Caki2 (cell line): ENCODE measurements around the gene DOCK4. TPM values are rescaled to one million over a fixed set of nuclear protein-coding genes. Genes with fewer than 3 reads are reported as not detected.

Experiments
- DNase-seq: peaks from one replicate; pipeline ENCODE4 v3.0.0-alpha.2; 2015; ENCODE audit warnings: low read depth
- in situ Hi-C: cut with HindIII; loops from 2 replicates; pipeline ENCODE4 v1.10.0; 2016; ENCODE audit warnings: low sequenced_read_pairs, low pct_unique_long_range_greater_than_20kb, mixed read lengths
- total RNA-seq: library from RNA; depleted of rRNA; stranded (reverse); fragments of >200 nt; shearing (Covaris generic); gene quantifications from 2 replicates; pipeline ENCODE4 v1.2.3, GENCODE V29; 2014; ENCODE audit warnings: low replicate concordance

The DOCK4 gene
- total RNA-seq, 1 experiment from 2014 or later: 3.5 TPM

GRCh38 chr7:112201411-112201810, 4.8 kb downstream of the DOCK4 start:
- in situ Hi-C loops: no loop called here
- no peak for DNase-seq

- in situ Hi-C loops: no loop called here
These were observed 6.5 kb downstream of the DOCK4 start for GRCh38 chr7:112199672-112200071.

DNA sequence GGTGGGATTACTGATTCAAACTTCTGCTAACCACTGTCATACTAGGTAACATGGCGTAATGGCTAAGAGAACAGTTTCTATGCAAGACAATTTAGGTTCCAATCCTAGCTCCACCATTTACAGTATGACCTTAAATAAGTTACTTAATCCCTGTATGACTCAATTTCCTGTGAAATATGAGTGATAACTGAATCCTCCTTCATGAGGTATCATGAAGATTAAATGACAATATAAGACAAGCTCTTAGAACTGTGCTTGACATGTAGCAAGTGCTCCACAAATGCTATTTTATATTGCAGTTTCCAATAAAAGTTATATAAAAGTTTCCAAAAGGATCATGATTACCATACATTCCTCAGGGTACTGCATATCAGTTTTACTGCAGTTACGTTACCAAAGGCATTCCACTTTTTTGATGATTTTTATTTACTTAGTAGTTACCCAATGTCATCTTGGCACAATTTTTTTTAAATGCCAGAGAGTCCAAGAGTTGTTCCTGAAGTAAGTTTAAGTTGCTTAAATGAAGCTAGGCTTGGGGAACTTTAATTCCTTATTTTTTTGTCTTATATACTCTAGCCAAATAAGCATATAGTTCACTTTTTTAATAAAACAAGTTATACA, 7.1 kb downstream of the DOCK4 start:
- in situ Hi-C loops: no loop called here
- no peak for DNase-seq

More at GRCh38 chr7:112199672-112200071, 6.5 kb downstream of the DOCK4 start:
- DNase-seq: no peak

- in situ Hi-C loops: no loop called here
- DNase-seq: no peak
These were observed 8.9 kb downstream of the DOCK4 start for GRCh38 chr7:112197322-112197721.

DNA sequence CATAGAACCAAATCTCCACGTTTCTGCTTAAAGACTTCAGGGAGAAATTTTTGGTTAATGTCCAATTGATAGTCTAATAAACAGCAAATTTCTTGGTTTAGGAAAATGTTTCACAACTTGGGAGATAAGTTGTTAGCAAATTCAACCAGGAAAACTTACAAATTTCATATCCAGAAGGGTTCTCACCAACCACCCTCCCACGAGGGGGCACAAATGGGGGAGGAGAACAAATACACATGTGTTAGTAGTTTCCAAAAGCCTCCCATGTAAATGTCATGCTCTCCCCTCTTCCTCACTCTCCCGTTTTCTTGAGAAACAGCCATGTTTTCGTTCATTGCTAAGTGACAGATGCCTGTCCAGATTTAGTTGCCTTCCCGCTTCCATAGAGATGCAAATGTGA, 10.5 kb downstream of the DOCK4 start:
- no peak for DNase-seq
- in situ Hi-C loops: no loop called here

- in situ Hi-C loops: no loop called here
These were observed 12.2 kb downstream of the DOCK4 start for GRCh38 chr7:112193915-112194502.

GRCh38 chr7:112192236-112193154, 13.7 kb downstream of the DOCK4 start:
- no peak for DNase-seq
- in situ Hi-C loops: no loop called here

More at GRCh38 chr7:112193915-112194502, 12.2 kb downstream of the DOCK4 start:
- DNase-seq: no peak

DNA sequence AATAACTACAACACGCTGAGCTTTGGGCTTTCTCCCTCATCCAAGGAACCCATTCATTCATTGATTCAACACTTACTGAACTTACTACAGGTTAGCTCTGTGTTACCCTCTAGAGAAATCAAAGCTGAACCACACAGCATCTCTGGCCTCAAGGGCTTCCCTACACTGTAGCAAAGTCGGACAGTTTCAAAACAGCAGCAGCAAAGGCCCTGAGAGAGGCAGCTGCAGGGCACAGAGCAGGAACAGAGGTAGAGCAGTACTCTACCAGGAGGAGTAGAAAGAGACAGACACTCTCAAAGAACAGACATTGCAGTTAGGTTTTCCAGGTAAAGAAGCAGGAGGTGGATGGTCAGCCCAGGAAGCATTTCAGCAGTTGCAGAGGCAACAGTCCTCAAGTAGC, 16.1 kb downstream of the DOCK4 start:
- in situ Hi-C loops: no loop called here
- DNase-seq: no peak

- DNase-seq: no peak
These were observed 16.5 kb downstream of the DOCK4 start for GRCh38 chr7:112189691-112190090.

DNA sequence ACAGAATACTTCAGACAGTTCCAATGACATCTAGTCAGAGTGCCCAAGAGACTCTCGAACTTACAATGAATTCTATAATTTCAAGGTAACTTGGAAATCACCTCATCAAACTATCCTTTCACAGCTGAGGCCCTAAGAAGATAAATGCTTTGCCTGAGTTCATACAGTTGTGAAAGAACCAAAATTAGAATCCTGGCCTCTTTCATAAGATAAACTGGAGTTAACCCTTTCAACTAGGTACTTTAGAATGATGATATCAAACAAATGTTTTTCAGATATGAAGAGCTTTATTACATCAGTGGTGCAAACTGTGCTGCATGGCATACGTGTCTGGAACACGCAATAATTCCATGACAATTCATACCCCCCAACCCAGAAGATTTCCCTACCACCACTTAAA, 17.9 kb downstream of the DOCK4 start:
- in situ Hi-C loops: no loop called here
- no peak for DNase-seq

More at GRCh38 chr7:112189691-112190090, 16.5 kb downstream of the DOCK4 start:
- in situ Hi-C loops: no loop called here

GRCh38 chr7:112186300-112186699, 19.9 kb downstream of the DOCK4 start:
- no peak for DNase-seq
- in situ Hi-C loops: no loop called here

GRCh38 chr7:112185005-112185834, 21.0 kb downstream of the DOCK4 start:
- in situ Hi-C loops: no loop called here
- DNase-seq: no peak

DNA sequence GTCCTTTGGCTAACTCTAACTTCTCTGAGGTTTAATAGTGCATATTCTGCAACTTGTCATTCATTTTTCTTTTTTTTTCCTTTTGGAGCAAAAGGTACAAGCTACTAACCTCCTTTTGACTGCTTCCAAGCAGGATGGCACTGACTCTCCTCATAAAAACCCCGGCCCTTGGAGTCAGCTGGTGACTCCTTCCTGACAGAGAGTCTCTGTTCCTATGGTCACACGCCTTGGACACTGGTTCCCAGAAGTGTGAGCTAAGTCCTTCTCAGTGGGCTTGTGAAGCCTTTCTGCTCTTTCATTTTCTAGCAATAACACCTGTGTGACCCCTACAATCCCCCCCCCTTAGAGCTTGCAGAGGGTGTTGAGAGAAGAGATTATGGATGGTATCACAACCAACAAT, 21.7 kb downstream of the DOCK4 start:
- in situ Hi-C loops: no loop called here
- DNase-seq: no peak

DNA sequence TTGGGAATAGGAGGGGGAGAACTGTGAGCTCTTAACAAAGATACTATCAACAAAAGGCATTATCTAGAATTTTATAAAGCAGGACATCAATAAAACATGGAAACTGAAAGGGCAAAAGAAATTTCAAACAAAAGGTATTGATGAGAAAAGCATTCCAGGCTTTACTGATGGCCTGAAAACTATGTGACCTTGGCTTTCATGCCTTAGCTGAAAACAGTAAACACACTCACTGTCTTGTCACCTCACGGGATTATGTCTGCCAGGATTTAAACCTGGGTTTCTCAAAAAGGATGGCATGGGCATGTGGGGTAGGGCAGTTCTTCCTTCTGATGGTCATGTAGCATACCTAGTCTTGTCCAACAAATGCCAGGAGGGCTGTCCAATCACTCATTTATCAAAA, 22.9 kb downstream of the DOCK4 start:
- no peak for DNase-seq
- in situ Hi-C loops: no loop called here

DNA sequence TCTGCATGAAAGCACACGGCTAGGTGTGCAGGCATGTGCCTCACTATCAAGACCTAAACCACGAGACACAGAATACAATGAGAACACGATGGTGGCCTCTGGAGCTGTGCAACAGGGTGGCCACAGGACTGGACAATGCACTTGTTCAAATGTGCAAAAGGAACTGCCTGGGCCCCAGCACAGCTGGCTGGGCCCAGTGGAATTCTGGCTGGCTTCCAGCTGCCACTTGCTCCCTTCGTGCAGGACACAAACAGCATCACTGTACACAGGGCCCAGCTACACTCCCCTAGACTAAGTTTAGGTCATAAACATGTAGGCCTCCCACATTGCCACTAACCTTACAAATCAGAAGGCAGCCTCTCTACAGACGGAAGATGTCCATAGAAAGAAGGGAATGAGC, 23.4 kb downstream of the DOCK4 start:
- DNase-seq: no peak
- in situ Hi-C loops: no loop called here

DNA sequence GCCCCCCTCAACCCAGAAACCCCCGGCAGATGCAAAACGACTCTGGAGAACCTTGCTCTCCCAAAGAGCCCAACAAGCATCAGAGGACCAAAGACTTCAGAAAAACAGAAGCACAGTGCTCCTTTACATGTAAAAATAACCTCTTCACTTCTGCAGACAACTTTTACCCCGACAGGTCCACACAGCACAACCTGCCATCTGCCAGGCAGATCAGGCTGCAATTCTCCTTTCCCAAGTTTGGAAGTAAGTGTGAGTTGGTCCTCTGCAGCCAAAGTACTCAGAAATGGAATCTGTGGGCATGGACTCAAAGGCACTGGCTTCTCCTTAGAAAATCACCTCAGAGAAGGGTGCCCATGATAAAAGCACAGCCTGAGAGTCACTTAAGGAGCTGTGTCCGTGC, 26.0 kb downstream of the DOCK4 start:
- in situ Hi-C loops: no loop called here

GRCh38 chr7:112176693-112177415, 29.3 kb downstream of the DOCK4 start:
- in situ Hi-C loops: no loop called here
- DNase-seq: no peak

More for the DNA sequence above, 26.0 kb downstream of the DOCK4 start:
- DNase-seq: no peak

DNA sequence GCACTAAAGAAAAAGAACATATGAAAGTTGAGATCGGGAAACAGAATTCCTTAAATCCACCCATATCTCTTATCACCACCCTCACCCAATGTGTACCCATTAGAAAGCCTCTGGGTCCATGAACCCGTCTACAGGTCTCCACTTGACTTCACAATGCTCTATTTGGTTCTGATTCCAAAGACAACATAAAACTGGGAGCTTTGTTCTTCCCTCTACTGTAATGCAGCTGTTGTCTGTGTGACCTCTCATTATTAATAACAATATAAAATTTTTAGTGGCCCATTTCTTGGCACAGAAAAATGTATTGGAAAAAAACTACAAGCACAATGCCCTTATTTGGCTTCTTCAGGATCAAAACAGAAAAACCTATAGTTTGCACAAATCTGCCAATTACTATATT, 30.0 kb downstream of the DOCK4 start:
- in situ Hi-C loops: no loop called here
- no peak for DNase-seq
